ENCODE measurements around the gene CKS1B.
"Not testable (repeated sequence)": the region's sequence is repeated elsewhere in the genome, so short reads cannot be mapped to it uniquely, and the experiment has no call there.

The CKS1B gene

GRCh38 chr1:154966111-154966510 is 8.4 kb upstream of the CKS1B start:
- no peak for DNase-seq

- DNase-seq = no peak
Observed at GRCh38 chr1:154967331-154967950, 7.0 kb upstream of the CKS1B start.

GRCh38 chr1:154968731-154969130 is 5.8 kb upstream of the CKS1B start:
- DNase-seq = peak; percentile 76

GRCh38 chr1:154969246-154969645 is 5.2 kb upstream of the CKS1B start:
- no peak for DNase-seq

- peak; percentile 53 for DNase-seq
Observed at GRCh38 chr1:154969860-154970452, 4.5 kb upstream of the CKS1B start.

GRCh38 chr1:154970631-154971340 is 3.7 kb upstream of the CKS1B start, which contains the start of gene SHC1:
Gene SHC1 (minus strand): TSS chr1:154970747. CDS start chr1:154970526, 221 bp downstream.
- DNase-seq = peak; percentile 95

GRCh38 chr1:154971341-154971998 is 3.0 kb upstream of the CKS1B start:
- no peak for DNase-seq

- DNase-seq = no peak
Observed at GRCh38 chr1:154972213-154972516, 2.3 kb upstream of the CKS1B start.

- DNase-seq = peak; percentile 56
Observed at GRCh38 chr1:154972517-154973343, 1.8 kb upstream of the CKS1B start.

- peak; percentile 97 for DNase-seq
Observed at GRCh38 chr1:154973344-154974101, 958 bp upstream of the CKS1B start.

- peak; percentile 99 for DNase-seq
Observed at GRCh38 chr1:154974808-154975408, 427 bp downstream of the CKS1B start.

- peak; percentile 63 for DNase-seq
Observed at GRCh38 chr1:154975409-154976059, 1.1 kb downstream of the CKS1B start.

GRCh38 chr1:154977762-154978161 is 3.3 kb downstream of the CKS1B start:
- DNase-seq = not testable (repeated sequence)

- DNase-seq = no peak
Observed at GRCh38 chr1:154978360-154978759, 3.9 kb downstream of the CKS1B start.

- no peak for DNase-seq
Observed at GRCh38 chr1:154982341-154982740, 7.9 kb downstream of the CKS1B start.

- peak; percentile 100 for DNase-seq
Observed at GRCh38 chr1:154982897-154983648, 8.6 kb downstream of the CKS1B start, which contains the start of gene FLAD1. Gene FLAD1 (plus strand): TSS chr1:154983344. CDS start chr1:154983695, 351 bp downstream.

GRCh38 chr1:154983776-154984466 is 9.4 kb downstream of the CKS1B start:
- DNase-seq = no peak

- DNase-seq = not testable (repeated sequence)
Observed at GRCh38 chr1:154986736-154987135, 12.3 kb downstream of the CKS1B start.

GRCh38 chr1:154987326-154987725 is 12.8 kb downstream of the CKS1B start:
- no peak for DNase-seq
